GM12801 (cell line): ENCODE results near the gene PRKACA.

Source experiments
- TF ChIP-seq, protein P1 (sequence below): IDR thresholded peaks from one replicate; pipeline ENCODE4 v1.5.1; 2011; ENCODE audit warnings: control low read depth; ENCODE audit not compliant: insufficient read length; ENCODE audit errors: extremely low read depth

The PRKACA gene

DNA sequence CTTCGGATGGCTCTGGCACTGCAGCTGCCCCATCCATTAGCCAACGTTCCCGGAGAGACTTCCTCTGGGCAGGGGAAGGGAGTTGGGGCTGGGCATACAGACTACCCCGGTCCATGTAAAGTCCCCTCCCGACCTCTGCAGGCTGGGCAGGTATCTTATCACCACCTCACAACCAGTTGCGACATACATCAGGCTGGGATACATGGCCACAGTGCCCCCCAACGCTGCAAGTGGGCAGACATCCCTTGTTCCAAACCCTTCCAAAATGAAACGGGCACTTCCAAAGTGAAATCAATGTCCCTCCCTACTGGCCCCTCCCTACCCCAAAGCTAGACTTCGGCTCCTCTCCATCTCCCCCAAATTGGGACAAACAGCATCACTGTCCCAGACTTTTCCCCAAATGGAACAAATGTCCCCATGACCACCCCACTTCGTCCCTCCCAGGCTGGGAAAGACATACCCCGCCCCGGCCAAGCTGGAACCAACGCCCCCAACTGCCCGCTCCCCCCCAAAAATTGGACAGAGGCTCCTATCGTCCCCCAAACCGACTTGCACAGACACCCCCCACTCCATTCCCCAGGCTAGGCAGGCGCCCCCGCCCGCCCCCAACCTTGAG, 60.7 kb downstream of the PRKACA start:
- TF ChIP-seq, protein P1, sequence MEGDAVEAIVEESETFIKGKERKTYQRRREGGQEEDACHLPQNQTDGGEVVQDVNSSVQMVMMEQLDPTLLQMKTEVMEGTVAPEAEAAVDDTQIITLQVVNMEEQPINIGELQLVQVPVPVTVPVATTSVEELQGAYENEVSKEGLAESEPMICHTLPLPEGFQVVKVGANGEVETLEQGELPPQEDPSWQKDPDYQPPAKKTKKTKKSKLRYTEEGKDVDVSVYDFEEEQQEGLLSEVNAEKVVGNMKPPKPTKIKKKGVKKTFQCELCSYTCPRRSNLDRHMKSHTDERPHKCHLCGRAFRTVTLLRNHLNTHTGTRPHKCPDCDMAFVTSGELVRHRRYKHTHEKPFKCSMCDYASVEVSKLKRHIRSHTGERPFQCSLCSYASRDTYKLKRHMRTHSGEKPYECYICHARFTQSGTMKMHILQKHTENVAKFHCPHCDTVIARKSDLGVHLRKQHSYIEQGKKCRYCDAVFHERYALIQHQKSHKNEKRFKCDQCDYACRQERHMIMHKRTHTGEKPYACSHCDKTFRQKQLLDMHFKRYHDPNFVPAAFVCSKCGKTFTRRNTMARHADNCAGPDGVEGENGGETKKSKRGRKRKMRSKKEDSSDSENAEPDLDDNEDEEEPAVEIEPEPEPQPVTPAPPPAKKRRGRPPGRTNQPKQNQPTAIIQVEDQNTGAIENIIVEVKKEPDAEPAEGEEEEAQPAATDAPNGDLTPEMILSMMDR, result no peak

DNA sequence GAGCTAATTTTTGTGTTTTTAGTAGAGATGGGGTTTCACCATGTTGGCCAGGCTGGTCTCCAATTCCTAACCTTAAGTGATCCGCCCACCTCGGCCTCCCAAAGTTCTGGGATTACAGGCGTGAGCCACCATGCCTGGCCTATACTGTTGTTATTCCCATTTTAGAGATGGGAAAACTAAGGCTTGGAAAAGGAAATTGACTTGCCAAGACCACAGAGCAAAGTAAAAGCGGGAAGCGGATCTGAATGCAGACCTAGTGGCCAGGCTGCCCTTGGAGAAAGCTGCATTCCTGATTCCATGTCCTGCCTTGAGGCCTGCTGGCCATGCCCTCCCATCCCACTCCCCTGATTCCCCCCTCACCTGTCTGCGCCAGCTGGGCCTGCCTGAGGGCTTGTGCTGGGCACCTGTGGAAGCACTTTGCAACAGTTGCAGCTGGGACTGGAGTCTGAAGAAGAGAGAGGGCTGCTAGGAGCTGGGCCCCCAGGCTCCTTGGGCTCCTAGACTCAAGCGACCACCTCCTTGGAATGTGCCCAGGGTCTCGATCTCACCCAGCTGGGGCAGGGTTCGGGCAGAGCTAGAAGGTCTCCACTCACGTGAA, 61.4 kb downstream of the PRKACA start:
- TF ChIP-seq, protein P1, result no peak

DNA sequence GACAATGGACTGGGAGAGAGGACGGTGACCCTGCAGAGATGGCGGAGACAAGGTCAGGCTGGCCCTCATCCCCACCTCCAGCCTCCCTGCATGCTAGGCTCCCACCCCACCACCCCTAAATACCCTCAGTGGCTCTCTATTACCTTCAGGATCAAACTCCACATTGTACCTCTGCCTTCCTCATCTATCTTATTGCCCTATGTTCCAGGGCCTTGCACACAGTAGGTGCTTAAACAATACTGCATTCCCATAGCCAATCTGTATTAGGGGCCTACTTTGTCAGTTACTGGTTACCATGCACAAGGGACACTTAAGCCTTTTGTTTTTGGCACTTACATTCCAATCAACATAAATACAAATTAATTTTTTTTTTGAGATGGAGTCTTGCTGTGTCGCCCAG, 62.2 kb downstream of the PRKACA start:
- TF ChIP-seq, protein P1, result no peak

DNA sequence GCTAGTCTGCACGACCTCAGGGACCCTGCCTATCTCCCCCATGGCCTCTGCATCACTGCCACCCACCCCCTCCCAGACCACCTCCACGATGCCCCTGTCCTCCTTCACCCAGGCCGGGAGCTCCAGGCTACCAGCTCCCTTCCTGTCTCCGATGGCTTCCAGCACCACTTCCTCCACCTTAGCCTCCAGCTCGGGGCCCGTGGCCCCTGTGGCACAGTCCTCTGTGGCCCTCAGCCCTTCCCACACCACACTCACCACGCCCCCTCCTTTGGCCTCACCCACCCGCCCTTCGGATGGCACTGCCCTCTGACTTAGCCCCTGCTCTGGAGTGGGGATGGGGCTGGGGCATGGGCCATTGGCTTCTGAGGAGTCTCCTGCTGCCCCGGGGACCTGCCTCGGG, 62.8 kb downstream of the PRKACA start:
- TF ChIP-seq, protein P1, result no peak

DNA sequence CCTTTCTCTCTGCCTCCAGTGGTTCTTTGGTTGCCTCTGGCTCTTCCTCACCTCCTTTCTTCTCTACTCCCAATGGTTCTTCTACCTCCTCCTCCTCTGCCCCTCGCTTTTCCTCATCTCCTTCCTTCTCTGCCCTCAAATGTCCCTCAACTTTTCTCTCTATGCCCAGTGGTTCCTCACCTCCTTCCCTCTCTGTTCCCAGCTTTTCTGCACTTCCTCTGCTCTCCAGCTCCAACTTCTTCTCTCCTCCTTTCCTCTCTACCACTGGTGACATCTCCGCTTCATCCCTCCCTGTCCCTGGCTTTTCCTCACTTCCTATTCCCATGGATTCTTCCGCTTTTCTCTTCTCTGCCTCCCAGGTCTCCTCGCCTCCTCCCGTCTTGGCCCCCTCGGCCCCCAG, 63.5 kb downstream of the PRKACA start:
- TF ChIP-seq, protein P1, result no peak

DNA sequence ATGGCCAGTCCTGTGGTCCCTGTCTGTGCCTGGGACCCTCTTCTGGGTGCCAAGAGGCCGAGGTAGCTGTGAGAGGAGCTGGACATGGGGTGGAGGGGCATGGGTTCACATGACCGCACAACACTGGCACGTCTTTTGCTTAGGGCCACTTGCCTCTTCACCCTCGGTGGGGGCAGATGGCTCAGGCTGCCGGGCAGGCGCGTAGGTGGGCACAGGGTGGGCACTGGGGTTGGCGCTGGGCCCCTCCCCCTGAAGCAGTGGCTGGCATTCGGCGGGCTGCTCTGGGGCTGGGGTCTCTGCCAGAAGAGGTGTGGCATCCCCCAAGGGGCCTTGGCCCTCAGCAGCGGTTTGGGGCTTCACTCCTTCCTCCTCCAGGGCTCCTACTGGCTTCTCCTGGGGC, 64.1 kb downstream of the PRKACA start:
- TF ChIP-seq, protein P1, result no peak

DNA sequence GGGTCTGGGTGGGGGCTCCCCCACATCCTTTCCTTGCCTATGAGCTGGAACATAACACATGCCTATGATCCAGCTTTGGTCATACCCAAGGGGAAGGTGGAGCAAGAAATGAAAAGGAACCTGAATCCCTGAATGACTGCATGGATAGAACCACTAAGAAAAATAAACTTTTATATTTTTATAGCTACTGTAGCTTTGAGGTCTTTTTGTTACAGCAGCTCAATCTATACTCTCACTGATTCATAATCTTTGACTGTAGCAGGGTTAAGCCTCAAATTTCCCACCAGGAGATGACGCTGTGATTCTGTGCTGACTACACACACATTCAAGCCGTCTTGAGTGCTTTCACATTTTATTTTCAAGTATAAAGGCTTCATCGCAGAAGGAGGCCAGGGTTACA, 64.5 kb downstream of the PRKACA start:
- TF ChIP-seq, protein P1, result no peak
